ENCODE data around the gene ALCAM.

GRCh38 chr3:105606016-105606415, 239.3 kb downstream of the ALCAM start:
- TF ChIP-seq, protein P1, sequence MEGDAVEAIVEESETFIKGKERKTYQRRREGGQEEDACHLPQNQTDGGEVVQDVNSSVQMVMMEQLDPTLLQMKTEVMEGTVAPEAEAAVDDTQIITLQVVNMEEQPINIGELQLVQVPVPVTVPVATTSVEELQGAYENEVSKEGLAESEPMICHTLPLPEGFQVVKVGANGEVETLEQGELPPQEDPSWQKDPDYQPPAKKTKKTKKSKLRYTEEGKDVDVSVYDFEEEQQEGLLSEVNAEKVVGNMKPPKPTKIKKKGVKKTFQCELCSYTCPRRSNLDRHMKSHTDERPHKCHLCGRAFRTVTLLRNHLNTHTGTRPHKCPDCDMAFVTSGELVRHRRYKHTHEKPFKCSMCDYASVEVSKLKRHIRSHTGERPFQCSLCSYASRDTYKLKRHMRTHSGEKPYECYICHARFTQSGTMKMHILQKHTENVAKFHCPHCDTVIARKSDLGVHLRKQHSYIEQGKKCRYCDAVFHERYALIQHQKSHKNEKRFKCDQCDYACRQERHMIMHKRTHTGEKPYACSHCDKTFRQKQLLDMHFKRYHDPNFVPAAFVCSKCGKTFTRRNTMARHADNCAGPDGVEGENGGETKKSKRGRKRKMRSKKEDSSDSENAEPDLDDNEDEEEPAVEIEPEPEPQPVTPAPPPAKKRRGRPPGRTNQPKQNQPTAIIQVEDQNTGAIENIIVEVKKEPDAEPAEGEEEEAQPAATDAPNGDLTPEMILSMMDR (conservative IDR thresholded peaks at IDR 0.05; ENCODE audit: low read depth, low read length), result no peak
- no peak for TF ChIP-seq EZH2 (IDR thresholded peaks at IDR 0.05; ENCODE audit: borderline replicate concordance, low read depth, low read length, poor library complexity, severe bottlenecking)
